Renal pelvis (tissue), 4 donors: Measurements from ENCODE around the gene TGM5. TPM values are rescaled to one million over a fixed set of nuclear protein-coding genes. Genes with fewer than 3 reads are reported as not detected.
A peak's percentile ranks its signal among the peaks of the same experiment; 100 is the strongest.
"Not testable (repeated sequence)": the region's sequence is repeated elsewhere in the genome, so short reads cannot be mapped to it uniquely, and the experiment has no call there.

Source experiments
- DNase-seq: peaks from one replicate; pipeline ENCODE4 v3.0.0-alpha.2; 2013
- polyA plus RNA-seq, 3 donors: library from polyadenylated mRNA; unstranded; fragments of 120-200 nt; gene quantifications; one replicate each; pipeline ENCODE4 v1.2.1, GENCODE V29; 2013; ENCODE audit not compliant: insufficient read length in 3 of 3

TGM5 gene
- polyA plus RNA-seq, 3 donors = not detected

DNA sequence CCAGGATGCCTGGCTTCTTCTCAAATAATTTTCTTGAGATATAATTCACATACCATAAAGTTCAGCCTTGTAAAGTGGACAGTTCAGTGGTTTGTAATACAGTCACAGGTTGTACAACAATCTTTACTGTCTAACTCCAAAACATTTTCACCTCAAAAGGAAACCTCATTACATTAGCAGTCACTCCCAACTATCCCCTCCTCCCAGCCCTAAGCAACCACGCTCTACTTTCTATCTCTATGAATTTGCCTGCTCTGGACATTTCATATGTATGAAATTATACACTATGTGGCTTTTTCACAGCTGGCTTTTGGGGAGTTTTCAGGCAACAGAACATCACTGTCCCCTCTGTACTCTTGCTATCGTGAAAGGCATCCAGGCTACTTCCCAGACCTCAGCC, 17.5 kb downstream of the TGM5 start:
- DNase-seq = no peak

- DNase-seq = no peak
Observed at GRCh38 chr15:43246261-43246774, 20.4 kb downstream of the TGM5 start.

DNA sequence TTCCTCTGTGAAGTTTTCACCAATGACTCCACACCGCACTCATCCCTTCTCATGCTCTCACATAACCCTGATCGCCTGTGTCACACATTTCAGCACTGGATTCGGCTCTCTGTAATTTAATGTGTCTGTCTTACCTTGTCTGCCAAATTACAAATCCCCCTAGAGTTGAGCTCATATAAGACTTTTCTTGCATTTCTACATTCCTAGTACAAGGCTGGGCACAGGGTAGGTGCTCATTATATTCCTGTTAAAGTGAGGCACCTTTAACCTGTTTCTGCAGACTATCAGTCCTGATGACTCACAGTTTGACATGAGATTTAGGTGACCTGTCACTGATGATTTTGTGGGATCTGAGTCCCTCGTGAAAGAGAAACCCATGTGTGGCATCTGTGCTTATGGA, 22.6 kb downstream of the TGM5 start:
- DNase-seq = no peak

DNA sequence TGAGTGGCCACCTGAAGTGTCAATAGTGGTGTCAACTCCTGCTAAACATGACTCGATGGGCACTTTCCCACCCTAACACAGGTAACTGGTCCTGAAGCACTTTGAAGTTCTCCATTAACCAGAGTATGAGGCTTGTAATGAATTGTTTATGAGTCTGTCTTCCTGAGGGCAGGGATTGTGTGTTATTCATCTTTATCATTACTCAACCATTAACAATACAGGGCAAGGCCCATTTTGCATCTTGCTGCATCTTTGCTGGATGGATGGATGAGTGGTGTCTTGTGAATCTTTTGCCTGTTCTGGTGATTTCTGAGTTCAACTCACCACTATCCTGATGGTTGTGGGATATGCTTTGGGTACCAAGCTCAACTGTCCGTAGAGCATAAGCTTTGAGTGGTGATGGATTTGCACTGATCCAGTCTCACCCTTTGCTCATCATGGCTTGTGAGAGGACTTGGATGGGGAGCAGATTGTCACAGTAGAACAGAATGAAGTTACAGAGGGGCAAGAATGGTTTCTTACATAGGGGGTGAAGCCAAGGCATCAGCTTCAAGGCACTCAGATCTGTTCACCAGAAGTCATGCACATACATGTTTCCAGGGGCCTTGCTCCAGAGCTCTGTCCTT, 23.6 kb downstream of the TGM5 start:
- DNase-seq = no peak

DNA sequence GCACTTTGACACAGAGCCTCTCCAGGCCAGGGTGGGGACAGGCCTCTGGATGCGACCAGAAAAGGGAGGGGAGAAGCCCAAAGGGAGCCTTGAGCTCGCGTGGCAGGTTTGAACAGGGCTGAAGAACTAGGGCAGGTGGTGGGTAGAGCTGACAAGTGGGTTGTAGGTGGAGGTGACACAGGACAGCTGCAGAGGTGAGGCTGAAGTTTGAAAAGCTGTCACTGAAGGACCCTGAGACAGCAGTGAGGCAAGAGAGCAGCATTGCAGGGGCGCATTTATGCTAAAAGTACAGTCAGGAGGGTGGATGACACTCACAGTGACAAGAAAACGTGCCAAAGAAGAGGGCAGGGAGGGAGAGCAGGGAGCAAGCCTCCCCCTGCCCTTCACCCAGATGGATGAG, 24.1 kb downstream of the TGM5 start:
- DNase-seq = no peak

- DNase-seq = no peak
Observed at GRCh38 chr15:43241100-43241499, 25.6 kb downstream of the TGM5 start.

DNA sequence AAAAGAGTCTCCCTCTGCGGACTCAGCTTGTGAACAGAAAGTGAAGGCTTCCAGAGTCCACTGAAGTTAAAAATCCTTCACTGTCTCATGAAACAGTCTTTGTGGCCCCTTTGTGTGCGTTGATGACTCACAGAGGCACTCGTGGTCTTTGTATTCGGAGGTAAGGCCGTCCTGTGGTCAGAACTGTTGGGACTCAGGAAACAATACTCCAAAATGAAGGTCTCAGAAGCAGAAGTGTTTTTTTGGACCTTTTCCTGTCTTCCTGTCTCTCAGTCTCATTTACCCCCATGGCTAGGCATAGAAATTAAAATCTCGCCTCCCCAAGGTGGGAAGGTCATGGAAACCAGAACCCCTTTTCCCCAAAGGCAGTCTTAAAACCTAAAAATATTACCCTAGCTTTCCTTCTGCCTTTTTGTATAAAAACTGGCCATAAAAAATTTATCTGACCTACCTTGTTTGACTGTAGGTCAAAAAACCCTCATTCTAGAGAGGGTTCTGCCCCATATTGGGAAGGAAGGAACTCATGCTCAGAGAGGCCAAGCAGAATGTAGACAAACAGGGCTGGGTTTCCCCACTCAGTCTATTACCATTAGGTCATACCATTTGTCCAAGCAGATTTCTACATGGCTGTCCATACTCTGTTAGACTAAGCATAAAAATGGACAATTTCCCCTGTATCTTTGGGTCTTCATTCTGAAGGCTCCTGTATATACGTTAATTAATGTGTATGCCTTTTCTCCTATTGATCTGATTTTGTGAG, 26.8 kb downstream of the TGM5 start:
- no peak for DNase-seq

DNA sequence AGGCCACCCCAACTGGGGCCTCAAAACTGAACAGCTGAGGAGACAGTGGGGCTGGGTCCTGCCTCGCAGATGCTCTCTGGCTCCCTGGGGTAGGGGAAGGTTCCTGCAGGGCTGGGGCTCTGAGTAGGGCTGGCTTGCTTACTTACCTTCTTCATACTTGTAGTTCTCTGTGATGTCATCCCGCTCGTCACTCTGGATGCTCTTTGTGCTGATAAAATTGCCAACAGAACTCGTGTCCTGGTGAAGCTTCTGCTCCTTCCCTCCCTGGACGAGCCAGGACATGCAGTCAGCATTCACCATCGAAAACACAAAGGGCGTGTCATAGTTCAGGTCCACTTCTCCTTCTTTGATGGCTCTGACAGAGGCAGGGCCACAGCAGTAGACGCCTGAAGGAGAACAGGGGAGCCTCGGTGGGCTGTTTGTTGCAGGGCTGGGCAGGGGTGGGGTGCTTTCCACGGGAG, 28.0 kb downstream of the TGM5 start:
- DNase-seq = no peak

DNA sequence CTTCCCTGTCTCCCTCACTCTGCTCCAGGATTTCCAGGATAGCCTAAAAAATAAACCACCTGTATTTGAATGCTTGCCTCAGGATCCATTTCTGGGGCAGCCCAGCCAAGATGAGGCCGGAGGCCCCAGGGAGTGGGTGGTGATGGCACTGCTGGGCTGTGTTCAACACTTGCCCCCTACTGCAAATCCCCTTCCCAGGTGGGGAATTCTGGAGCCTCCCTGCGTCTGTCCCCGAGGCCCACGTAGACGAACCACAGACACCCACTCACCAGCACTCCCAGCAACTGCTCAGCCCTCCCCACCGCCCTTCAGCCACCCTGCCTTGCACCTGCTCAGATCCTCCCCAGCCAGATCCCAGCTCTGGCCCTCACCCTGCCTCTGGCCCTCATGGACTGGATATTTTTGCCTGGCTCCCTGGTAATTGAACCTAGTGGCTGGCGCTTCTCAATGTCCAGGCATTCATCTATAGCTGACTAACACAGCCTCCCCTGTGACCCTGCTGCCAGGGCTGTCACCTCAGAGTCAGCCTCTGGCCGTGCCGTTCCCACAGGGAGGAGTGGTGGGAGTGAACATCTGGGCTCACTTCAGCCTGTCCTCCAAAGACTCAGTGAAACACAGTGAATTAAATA, 28.8 kb downstream of the TGM5 start:
- no peak for DNase-seq

GRCh38 chr15:43235536-43235935, 31.2 kb downstream of the TGM5 start:
- DNase-seq = no peak

DNA sequence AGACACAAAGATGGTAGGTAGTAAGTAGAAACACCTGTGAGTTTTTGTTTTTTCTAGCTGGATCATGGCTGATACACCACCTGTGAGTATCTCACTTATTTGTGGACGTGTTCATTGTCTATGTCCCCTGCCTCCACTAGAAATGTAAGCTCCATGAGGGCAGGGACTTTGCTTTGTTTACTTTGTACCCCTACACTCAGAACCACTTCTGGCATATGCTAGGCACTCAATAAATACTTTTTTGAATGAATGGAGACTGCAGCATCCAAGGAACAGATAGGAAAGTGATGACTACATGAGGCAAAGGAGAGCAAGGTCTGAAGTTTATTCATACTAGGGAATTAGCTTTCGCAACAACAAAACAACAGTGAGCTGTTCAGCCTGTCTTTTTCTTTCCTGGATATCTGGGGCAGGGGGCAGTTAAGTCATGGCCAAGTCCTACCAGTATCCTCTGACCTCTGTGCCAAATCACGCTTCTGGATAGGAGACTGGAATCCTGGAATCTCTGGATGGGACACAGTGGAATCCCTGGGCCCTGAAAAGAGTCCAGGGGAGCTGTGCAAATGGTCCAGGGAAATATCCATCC, 34.3 kb downstream of the TGM5 start:
- no peak for DNase-seq

DNA sequence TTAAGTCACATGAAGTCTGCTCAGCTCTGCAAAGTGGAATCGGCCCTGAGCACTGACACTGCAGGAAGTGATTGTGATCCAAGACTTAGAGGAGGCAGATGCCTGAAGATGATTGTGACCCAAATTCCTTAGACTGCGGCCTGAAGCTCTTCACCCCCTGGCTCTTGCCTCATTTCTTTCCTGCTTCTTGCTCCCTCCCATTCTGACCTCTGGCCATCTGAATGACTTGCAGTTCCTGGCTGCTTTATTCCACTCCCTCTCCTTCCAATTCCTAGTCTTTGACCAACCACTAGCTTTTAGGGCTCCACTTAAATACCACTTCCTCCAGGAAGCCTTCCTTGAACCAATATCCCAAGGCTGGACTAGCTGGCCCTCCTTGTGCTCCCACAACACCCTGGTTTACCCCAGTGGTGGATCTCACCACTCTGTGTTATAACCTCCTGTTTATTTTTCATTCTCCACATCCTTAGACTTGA, 36.0 kb downstream of the TGM5 start:
- no peak for DNase-seq

DNA sequence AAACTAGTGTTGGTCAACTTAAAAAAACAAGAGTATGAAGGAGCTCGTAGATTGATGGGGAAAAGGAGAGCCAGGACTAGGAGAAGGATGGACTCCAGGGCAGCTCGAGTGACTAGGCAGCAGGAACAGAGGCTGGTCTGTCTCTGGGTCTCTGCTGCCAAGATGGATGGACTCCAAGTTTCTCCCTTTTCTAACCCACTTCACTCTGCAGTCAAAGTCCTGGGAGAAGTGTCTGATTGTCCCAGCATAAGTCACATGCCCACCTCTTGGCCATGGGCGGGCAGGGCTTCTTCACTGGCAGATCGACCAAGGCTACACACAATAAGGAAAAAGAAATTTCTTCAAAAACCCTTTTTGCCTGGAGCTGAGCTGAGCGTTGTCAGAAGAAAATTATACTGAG, 36.8 kb downstream of the TGM5 start:
- DNase-seq = no peak

- DNase-seq = no peak
Observed at GRCh38 chr15:43226436-43227305, 40.1 kb downstream of the TGM5 start.

DNA sequence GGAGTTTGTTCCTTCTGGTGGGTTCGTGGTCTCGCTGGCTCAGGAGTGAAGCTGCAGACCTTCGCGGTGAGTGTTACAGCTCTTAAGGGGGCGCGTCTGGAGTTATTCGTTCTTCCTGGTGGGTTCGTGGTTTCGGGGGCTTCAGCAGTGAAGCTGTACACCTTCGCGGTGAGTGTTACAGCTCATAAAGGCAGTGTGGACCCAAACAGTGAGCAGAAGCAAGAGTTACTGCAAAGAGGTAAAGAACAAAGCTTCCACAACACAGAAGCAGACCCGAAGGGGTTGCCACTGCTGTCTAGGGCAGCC, 40.8 kb downstream of the TGM5 start:
- not testable (repeated sequence) for DNase-seq

DNA sequence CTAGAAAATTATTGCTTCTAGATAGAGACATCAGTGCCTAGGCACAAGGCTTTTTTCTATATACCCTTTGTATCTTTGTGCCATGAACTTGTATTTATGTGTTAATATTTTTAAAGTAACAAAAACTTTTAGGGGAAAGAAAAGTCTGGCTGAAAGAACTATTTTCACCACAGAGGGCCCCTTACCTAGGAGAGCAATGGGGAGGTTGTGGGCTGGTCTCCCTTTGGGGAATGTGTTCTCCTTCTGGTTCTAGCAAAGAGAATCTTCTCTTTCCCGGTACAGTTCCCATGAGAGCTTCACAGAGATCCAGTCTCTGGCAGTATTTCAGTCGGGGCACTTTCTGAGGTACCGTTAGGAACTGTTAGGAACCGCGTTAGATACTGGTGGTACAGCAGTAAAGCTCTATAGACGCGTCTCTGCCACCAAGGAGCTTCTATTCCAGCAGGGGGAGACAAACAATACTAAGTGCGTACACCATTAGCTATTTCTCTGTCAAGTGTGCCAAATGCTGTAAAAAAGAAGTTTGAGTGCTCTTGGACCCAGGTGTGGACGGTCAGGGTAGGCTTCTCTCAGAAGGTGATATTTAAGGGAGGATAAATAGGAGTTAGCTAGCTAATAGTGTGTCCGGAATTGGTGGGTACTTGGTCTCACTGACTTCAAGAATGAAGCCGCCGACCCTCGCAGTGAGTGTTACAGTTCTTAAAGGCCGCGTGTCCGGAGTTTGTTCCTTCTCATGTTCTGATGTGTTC, 41.4 kb downstream of the TGM5 start:
- DNase-seq = peak; percentile 55

- no peak for DNase-seq
Observed at GRCh38 chr15:43221422-43221821, 45.3 kb downstream of the TGM5 start.

GRCh38 chr15:43220991-43221403, 45.7 kb downstream of the TGM5 start, which contains the start of gene EPB42:
EPB42 (minus strand) TSS chr15:43221018; CDS start chr15:43220825, 193 bp downstream.
- DNase-seq = no peak

DNA sequence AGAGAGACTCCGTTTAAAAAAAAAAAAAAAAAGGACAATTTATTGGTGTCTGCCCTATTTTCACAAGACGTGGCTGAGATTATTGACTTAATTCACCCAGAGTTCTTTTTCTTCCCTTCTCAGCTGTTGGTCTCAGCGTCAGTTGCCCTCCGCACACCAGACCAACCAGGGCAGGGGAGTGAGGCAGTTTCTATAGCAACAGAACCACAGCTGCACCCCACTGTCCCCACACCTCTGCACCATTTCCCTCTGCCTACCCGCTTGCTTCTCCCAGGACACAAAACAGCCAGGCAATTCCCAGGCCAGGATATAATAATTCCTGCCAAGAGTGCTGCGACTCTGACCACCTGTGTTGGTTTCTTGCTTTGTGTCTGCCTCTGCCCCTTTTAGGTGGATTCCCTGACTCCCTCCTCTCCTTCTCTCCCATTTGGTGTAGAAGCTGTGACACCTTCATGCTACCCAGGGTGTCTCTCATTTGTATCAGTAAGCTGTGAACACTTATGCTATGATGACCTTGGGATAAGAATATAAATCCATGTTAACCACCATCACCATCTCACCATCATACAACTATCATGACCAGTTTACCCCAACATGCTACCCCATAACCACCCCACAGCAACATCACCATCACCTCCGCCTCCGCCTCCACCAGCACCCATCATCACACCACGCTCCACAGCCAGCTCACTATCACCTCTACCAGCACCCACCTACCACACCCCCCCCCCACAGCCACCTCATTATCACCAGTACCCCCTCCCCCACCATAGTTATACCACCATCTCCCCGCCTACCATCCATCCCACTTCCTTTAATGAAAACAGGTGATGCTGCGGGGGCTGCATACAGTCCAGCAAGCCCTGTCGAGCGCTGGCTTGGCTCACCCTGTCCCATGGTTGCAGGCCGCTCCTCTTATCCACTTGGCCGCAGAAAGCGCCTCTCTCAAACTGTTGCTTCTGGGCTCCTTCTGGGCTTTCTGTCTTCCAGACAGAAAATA, 46.5 kb downstream of the TGM5 start:
- no peak for DNase-seq
